ES-I3 (cell line): ENCODE results near the gene KAT2B.

Source experiments
- H3K36me3 ChIP-seq: 2 replicates; pipeline ENCODE4 v1.6.1; 2013; ENCODE audit warnings: mild to moderate bottlenecking, low read length, control low read depth, moderate library complexity; ENCODE audit not compliant: insufficient read depth
- H3K4me1 ChIP-seq: 2 replicates; pipeline ENCODE4 v1.6.1; 2013; ENCODE audit warnings: mild to moderate bottlenecking, control low read depth, low read length; ENCODE audit not compliant: insufficient read depth
- H3K9ac ChIP-seq: 2 replicates; pipeline ENCODE4 v1.6.1; 2013; ENCODE audit warnings: low read depth, mild to moderate bottlenecking, low read length, moderate library complexity
- H3K9me3 ChIP-seq: 2 replicates; pipeline ENCODE4 v1.6.1; 2013; ENCODE audit warnings: mild to moderate bottlenecking, low read length, moderate library complexity; ENCODE audit not compliant: control insufficient read depth, insufficient read depth

KAT2B gene

DNA sequence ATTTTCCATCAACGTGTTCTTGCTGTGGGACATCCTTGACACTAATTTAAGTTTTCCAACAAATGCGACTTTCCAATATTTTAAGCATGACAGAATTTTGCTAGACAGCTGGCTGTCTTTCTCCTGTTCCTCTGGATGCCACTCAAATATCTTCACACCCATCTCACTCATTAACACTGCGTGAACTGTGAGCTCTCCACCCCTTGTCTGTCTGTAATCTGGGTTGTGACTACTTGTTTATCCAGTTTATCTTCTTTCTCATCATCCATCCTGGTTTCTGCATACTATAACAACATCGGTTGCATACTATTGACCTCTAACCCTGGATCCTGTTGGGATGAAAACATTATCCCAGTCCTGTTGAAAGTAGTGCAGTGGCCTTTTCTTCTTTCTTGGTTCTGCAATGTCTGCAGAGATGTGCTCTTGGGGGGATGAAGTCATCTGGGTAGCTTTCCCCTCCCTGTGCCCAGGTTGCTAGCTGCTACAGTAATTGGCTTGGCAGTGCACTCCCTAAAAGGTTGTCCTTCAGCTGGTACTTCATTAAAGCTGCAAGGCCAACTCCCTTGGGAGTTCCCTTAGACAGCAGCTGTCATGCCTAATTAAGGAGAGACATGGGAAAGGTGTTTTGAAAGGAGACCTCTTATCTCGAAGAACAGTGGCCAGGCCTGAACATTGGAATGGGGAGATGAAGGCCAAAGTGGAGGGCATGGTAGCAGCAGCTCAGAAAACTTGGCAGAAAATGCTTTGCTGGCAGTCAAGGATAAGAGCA, 24.7 kb downstream of the KAT2B start:
- Histone ChIP-seq H3K9me3 (no peaks in the 10 kb centered on the region), H3K9ac (no peak overlapping the region), H3K4me1 (no peaks in the 10 kb centered on the region; the same call in 1 of the 2 replicates), H3K36me3 (no peaks in the 10 kb centered on the region)

- no peak overlapping the region for H3K9ac ChIP-seq
- H3K9me3 ChIP-seq = no peaks in the 10 kb centered on the region
- no peaks in the 10 kb centered on the region; the same call in 1 of the 2 replicates for H3K4me1 ChIP-seq
- H3K36me3 ChIP-seq = no peaks in the 10 kb centered on the region
Measured at GRCh38 chr3:20066079-20066478, 25.8 kb downstream of the KAT2B start.

DNA sequence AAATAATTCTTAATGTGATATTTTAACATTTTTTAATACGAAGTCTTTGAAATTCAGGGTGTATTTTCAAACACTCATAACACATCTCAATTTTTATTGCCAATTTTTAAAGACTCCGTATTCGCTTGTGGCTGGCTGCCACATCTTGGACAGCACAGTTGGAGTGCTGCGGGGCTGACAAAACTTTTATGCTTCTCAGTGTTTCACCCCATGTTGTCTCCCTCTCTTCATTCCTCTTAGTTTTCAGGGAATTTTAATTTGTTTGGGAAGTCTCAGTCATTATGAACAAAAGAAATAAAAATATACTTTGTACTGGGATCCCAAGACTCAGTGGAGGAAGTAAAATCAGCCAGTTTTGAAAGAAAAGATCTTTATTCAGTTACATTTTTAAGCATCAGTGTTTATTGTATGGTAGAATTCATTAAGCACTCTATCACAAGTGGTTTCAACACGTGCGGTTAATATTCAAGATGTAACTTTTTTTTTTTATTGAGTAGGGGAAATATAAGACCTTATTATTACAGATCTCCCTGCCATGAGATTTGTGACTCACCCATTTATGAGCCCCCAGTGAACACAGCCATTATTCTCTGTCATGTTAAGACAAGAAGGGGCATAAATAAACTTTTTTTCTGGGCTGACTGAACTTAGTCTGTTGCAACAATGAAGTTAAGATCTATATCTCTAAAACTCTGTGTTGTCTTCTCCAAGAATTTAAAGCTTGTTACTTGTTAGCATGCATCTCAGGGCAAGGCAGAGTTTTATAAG, 26.8 kb downstream of the KAT2B start:
- Histone ChIP-seq H3K9ac (no peak overlapping the region), H3K36me3 (no peaks in the 10 kb centered on the region), H3K9me3 (no peaks in the 10 kb centered on the region), H3K4me1 (peaks cover 1% of the 10 kb centered on the region)

- Histone ChIP-seq H3K36me3 (no peaks in the 10 kb centered on the region), H3K4me1 (peaks cover 16% of the 10 kb centered on the region), H3K9me3 (no peaks in the 10 kb centered on the region), H3K9ac (no peak overlapping the region)
Measured at GRCh38 chr3:20068512-20069177, 28.4 kb downstream of the KAT2B start.

GRCh38 chr3:20069178-20069532, 28.9 kb downstream of the KAT2B start:
- H3K9ac ChIP-seq = no peak overlapping the region
- H3K4me1 ChIP-seq = peaks cover 16% of the 10 kb centered on the region

GRCh38 chr3:20071175-20071574, 30.9 kb downstream of the KAT2B start:
- Histone ChIP-seq H3K36me3 (no peaks in the 10 kb centered on the region), H3K9ac (no peak overlapping the region), H3K9me3 (no peaks in the 10 kb centered on the region), H3K4me1 (peaks cover 16% of the 10 kb centered on the region)

More at GRCh38 chr3:20069178-20069532, 28.9 kb downstream of the KAT2B start:
- Histone ChIP-seq H3K36me3 (no peaks in the 10 kb centered on the region), H3K9me3 (no peaks in the 10 kb centered on the region)

- H3K9ac ChIP-seq = no peak overlapping the region
- no peaks in the 10 kb centered on the region for H3K36me3 ChIP-seq
- peaks cover 16% of the 10 kb centered on the region for H3K4me1 ChIP-seq
- no peaks in the 10 kb centered on the region for H3K9me3 ChIP-seq
Measured at GRCh38 chr3:20072422-20072821, 32.2 kb downstream of the KAT2B start.

DNA sequence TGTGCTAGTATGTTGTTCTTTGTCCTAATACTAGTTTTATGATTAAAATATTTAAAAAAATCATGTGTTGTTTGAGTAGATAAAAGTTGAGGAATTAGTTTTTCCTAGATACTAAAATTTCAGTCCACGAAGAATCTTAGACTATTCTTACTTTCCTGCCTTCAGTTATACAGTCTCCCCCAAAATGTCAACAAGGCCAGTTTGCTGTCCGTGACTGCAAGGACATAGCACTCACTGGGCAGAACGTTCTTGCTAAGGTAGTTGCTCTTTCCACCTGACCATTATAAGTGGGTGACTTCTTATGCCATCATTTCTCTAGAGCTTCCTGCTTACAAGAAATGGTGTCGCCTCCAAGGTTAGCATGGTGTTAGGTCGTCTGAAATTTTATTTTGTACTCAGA, 32.8 kb downstream of the KAT2B start:
- Histone ChIP-seq H3K36me3 (no peaks in the 10 kb centered on the region), H3K9me3 (no peaks in the 10 kb centered on the region), H3K4me1 (peaks cover 16% of the 10 kb centered on the region), H3K9ac (no peak overlapping the region)

GRCh38 chr3:20073683-20074082, 33.4 kb downstream of the KAT2B start:
- Histone ChIP-seq H3K36me3 (no peaks in the 10 kb centered on the region), H3K9ac (no peak overlapping the region), H3K4me1 (peaks cover 16% of the 10 kb centered on the region), H3K9me3 (no peaks in the 10 kb centered on the region)

- peaks cover 16% of the 10 kb centered on the region for H3K4me1 ChIP-seq
- H3K9ac ChIP-seq = no peak overlapping the region
- no peaks in the 10 kb centered on the region for H3K9me3 ChIP-seq
- no peaks in the 10 kb centered on the region for H3K36me3 ChIP-seq
Measured at GRCh38 chr3:20074226-20075063, 34.2 kb downstream of the KAT2B start.

GRCh38 chr3:20075197-20075596, 35.0 kb downstream of the KAT2B start:
- no peak overlapping the region for H3K9ac ChIP-seq
- H3K4me1 ChIP-seq = peaks cover 16% of the 10 kb centered on the region
- H3K9me3 ChIP-seq = no peaks in the 10 kb centered on the region
- H3K36me3 ChIP-seq = no peaks in the 10 kb centered on the region

DNA sequence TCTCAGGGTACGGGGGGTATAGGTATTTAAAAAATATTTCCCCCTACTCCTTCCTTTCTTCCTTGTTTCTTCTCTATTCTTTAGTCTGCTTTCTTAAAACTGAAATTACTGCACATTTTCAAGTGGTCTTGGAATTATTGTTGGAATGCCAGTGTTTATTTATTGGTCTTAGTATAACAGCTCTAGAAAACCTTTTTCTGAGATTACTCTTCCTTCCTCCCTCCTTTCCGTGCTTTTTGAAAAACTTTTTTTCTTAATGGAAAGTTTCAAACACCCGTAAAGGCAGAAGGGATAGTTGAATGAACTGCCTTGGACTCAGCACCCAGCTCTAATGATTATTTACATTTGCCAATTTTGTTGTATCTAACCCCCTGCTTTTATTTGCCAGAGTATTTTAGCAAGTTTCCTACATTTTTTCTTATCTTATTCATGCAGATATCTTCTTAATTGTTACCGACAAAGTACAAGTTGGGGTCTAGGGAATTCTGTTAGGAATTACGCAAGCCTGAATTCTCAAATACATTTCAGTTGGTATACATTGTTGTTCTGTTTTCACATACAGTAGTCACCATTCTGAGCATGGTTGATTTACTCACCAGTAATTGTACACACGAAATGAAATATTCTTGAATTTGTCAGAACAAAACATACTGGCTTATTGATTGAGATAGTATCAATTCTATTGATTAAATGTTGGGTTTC, 36.2 kb downstream of the KAT2B start:
- H3K9me3 ChIP-seq = no peaks in the 10 kb centered on the region
- no peak overlapping the region for H3K9ac ChIP-seq
- H3K36me3 ChIP-seq = no peaks in the 10 kb centered on the region
- H3K4me1 ChIP-seq = peaks cover 16% of the 10 kb centered on the region

DNA sequence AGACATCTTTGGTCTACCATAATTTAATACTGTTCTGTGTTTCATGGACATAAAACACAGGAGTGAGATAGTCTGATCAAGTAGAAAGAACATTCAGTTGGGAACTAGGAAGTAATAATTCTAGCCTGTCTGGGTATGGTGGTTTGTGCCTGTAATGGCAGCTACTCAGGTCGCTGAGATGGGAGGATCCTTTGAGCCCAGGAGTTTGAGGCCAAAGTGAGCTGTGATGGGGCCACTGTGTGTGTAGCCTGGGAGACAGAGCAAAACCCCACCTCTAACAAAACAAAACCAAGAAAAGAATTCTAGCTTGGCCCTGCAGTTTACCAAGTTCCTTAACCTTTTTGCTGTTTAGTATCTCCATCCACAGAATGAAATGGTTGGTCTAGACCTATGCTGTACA, 36.8 kb downstream of the KAT2B start:
- Histone ChIP-seq H3K36me3 (no peaks in the 10 kb centered on the region), H3K9ac (no peak overlapping the region), H3K4me1 (peaks cover 14% of the 10 kb centered on the region), H3K9me3 (no peaks in the 10 kb centered on the region)
